ENCODE results near the gene MPLKIP.
"Not testable (repeated sequence)": the region's sequence is repeated elsewhere in the genome, so short reads cannot be mapped to it uniquely, and the experiment has no call there.

Gene MPLKIP

GRCh38 chr7:40162516-40162915 is 28.1 kb upstream of the MPLKIP start:
- no peak for TF ChIP-seq CTCF (conservative IDR thresholded peaks at IDR 0.05)
- H3K27ac ChIP-seq = no peak overlapping the region

GRCh38 chr7:40156988-40157387 is 22.6 kb upstream of the MPLKIP start:
- peak overlapping the region; percentile 49 for H3K27ac ChIP-seq
- no peak for TF ChIP-seq CTCF (conservative IDR thresholded peaks at IDR 0.05)

- TF ChIP-seq CTCF (conservative IDR thresholded peaks at IDR 0.05) = no peak
- no peak overlapping the region for H3K27ac ChIP-seq
Observed at GRCh38 chr7:40151504-40151903, 17.1 kb upstream of the MPLKIP start.

- no peak for TF ChIP-seq CTCF (conservative IDR thresholded peaks at IDR 0.05)
Observed at GRCh38 chr7:40148671-40149070, 14.2 kb upstream of the MPLKIP start.

GRCh38 chr7:40148247-40148580 is 13.8 kb upstream of the MPLKIP start:
- not testable (repeated sequence) for H3K27ac ChIP-seq

More at GRCh38 chr7:40148671-40149070, 14.2 kb upstream of the MPLKIP start:
- no peak overlapping the region for H3K27ac ChIP-seq

GRCh38 chr7:40147371-40148246 is 13.2 kb upstream of the MPLKIP start:
- no peak for TF ChIP-seq CTCF (conservative IDR thresholded peaks at IDR 0.05)
- H3K27ac ChIP-seq = no peak overlapping the region

- not testable (repeated sequence) for H3K27ac ChIP-seq
Observed at GRCh38 chr7:40145596-40146130, 11.2 kb upstream of the MPLKIP start.

GRCh38 chr7:40141916-40142315 is 7.5 kb upstream of the MPLKIP start:
- not testable (repeated sequence) for H3K27ac ChIP-seq

GRCh38 chr7:40139891-40140290 is 5.5 kb upstream of the MPLKIP start:
- not testable (repeated sequence) for H3K27ac ChIP-seq

- no peak for TF ChIP-seq CTCF (conservative IDR thresholded peaks at IDR 0.05)
- H3K27ac ChIP-seq = no peak overlapping the region
Observed at GRCh38 chr7:40138973-40139372, 4.6 kb upstream of the MPLKIP start.

Measured in VCaP (cell line).